GM12874 (cell line): ENCODE data around the gene ZNF560.

ENCODE experiments used
- TF ChIP-seq, protein P1 (sequence below): IDR thresholded peaks from 2 replicates; pipeline ENCODE4 v1.5.1; 2011; ENCODE audit warnings: low read depth, mild to moderate bottlenecking, control low read depth, low read length, moderate library complexity; ENCODE audit not compliant: insufficient read depth

The ZNF560 gene

DNA sequence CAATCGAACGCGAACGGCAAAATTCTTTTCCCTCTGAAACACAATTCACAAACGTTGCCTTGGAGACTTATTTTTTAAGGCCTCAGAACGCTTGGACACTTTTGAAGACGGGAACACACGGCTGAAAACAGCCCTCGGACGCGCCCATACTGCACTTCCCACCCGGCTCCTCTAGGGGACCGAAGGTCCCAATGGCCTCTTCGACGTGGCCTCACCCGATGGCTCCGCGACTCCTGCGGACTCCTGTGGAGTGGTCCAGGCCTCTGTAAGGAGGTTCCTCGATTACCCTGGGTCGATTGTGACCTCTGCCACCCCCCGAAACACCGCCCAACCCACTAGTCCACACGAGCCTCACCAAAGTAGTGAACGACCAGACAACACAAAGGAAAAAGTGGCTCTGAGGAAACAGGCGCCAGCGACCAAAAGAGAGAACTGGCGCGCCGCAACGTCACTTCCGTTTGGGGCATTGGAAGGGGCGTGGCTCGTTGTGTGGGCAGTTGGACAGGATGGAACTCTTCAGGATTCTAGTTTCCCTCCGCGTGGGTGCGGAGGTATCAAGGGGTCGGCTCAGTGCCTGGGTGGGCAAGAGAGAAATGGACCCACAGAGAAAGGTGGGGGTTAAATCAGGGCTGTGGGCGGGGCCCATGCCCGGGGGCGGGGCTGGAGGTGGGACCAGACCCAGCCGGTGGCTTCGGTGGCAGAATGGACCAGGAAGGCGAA lies at the start of gene ZNF560:
Gene ZNF560 (minus strand): TSS at position 434 of the 720 bp plus-strand sequence. CDS start 23,303 bp downstream, outside the sequence.
- TF ChIP-seq, protein P1, sequence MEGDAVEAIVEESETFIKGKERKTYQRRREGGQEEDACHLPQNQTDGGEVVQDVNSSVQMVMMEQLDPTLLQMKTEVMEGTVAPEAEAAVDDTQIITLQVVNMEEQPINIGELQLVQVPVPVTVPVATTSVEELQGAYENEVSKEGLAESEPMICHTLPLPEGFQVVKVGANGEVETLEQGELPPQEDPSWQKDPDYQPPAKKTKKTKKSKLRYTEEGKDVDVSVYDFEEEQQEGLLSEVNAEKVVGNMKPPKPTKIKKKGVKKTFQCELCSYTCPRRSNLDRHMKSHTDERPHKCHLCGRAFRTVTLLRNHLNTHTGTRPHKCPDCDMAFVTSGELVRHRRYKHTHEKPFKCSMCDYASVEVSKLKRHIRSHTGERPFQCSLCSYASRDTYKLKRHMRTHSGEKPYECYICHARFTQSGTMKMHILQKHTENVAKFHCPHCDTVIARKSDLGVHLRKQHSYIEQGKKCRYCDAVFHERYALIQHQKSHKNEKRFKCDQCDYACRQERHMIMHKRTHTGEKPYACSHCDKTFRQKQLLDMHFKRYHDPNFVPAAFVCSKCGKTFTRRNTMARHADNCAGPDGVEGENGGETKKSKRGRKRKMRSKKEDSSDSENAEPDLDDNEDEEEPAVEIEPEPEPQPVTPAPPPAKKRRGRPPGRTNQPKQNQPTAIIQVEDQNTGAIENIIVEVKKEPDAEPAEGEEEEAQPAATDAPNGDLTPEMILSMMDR = peak; percentile 31; the same call in 1 of the 2 replicates

DNA sequence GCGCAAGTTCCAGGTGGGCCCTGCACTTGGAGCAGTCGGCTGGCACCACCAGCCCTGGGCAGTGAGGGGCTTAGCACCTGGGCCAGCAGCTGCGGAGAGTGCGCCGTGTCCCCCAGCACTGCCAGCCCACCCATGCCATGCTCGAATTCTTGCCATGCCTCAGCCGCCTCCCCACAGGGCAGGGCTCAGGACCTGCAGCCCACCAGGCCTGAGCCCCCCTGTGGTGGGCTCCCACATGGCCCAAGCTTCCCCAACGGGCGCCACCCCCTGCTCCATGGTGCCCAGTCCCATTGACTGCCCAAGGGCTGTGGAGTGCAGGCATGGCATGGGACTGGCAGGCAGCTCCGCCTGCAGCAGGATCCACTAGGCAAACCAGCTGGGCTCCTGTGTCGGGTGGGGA lies 49.5 kb upstream of the ZNF560 start:
- TF ChIP-seq, protein P1 = no peak

DNA sequence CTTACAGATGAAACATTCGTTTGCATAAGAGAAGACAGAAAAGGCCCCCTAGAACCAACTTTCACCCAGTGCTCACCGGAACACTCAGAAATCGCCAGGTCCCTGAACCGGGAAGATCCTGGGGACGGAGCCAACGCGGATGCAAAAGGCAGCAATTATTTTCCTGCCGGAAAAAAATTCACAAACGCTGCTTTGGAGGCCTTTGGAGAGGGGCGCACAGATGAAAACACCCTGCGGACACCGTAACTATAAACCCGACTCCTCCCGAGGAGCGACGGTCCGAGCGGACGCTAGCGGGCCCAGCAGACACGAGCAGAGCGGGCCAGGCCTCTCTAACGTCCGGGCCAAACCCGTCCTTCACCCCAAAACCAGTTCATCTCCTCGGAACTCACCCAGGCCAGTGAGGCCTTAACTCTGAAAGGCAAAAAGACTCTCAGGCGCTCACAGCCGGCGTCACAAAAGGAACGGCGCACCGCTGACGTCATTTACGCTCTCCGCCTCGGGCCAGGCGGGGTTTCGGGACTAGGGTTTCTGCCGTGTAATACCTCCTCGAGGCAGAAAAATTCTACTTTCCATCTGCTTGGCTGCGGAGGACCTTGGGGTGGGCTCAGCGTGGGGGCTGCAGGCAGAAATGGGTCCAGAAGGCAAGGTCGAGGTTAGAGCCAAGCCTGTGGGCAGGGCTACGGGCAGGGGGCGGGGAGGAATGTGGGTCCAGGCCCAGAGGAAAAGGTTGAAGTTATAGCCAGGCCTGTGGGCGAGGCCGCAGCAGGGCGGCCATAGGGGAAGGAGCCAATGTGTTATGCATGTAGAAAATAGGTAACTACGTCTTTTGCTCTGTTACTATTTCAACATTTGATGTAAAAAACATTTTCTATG lies 40.0 kb upstream of the ZNF560 start, which contains the start of gene ZNF426:
Gene ZNF426 (minus strand): TSS at position 463 of the 876 bp plus-strand sequence. CDS start 2,413 bp downstream, outside the sequence.
- TF ChIP-seq, protein P1 = no peak

DNA sequence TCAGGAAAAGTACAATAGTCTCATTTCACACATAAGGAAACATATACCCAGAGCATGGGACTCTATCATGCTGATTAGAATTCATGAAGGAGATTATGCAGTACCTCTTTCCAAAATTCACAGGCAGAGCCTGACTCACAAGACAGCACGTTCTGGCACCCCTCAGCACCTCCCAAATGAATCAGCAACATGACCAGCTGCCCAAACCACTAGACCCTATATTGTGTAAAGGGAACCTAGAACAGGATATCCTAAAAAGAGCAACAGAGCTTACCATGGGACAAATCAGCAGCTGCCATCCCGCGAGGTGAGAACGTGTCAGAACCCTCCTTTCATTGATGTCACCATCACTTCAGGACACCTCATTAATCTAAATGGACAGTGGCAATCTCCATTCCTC lies 37.5 kb upstream of the ZNF560 start:
- TF ChIP-seq, protein P1 = no peak

DNA sequence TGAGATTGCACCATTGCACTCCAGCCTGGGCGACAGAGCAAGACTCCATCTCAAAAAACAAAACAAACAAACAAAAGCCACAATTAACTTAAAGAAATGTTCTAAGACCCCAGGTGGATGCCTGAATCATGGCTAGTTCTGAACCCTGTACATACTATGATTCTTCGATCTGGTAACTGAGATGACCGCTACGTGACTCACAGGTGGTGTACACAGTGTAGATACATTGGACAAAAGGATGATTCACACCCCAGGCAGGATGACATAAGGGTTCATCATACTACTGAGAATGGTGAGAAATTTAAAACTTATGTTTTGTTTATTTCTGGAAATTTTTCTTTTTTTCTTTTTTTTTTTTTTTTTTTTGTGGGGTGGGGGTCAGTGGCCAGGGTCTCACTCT lies 33.5 kb upstream of the ZNF560 start:
- TF ChIP-seq, protein P1 = no peak

DNA sequence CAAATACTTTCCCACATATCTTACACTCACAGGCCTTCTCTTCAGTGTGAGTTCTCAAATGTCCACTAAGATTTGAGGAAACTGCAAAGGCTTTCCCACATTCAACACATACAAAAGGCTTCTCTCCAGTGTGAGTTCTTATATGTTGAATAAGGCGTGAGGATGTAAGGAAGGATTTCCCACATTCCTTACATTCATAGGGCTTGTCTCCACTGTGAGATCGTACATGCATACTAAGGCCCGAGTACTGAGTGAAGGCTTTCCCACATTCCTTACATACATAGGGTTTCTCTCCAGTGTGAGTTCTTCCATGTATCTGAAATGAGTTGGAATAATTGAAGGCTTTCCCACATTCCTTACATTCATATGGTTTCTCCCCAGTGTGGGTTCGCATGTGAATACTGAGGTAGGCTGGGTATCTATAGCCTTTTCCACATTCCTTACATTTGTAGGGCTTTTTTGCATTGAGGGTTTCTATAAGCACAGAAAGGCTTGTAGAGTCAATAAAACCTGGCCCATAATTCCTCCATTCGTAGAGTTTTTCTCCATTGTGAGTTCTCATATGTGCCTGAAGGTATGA lies 30.4 kb upstream of the ZNF560 start:
- TF ChIP-seq, protein P1 = no peak
